Measurements from ENCODE around the gene NPHS1.
"Not testable (repeated sequence)": the region's sequence is repeated elsewhere in the genome, so short reads cannot be mapped to it uniquely, and the experiment has no call there.

Gene NPHS1

GRCh38 chr19:35806597-35806996 is 45.7 kb downstream of the NPHS1 start:
- TF ChIP-seq CTCF (IDR thresholded peaks at IDR 0.05; ENCODE audit: borderline replicate concordance, insufficient read depth, low read depth, low read length) = no peak
- H3K4me3 ChIP-seq (ENCODE audit: low read depth, low read length) = no peak overlapping the region

- no peak overlapping the region for H3K4me3 ChIP-seq (ENCODE audit: low read depth, low read length)
- no peak for TF ChIP-seq CTCF (IDR thresholded peaks at IDR 0.05; ENCODE audit: borderline replicate concordance, insufficient read depth, low read depth, low read length)
Observed at GRCh38 chr19:35805526-35806102, 46.7 kb downstream of the NPHS1 start.

DNA sequence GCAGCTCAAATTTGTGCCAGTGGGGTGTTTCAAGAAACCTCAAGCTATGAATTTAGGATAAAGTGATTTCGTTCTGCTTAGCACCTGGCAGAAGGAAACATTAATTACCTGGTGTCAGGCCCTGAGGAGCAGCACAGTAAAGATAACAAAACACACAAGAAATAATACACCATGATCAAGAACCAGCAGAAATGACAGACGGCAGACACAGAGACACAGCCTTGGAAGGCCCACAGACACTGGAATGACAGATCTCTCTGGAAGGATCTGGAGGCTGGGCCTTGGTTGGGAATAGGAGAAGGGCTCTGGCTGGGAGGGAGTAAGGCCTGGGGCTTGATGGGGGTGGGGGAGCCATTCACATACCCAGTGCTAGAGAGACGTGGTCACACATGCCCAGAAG is 50.5 kb downstream of the NPHS1 start:
- no peak overlapping the region for H3K4me3 ChIP-seq (ENCODE audit: low read depth, low read length)
- no peak for TF ChIP-seq CTCF (IDR thresholded peaks at IDR 0.05; ENCODE audit: borderline replicate concordance, insufficient read depth, low read depth, low read length)

- TF ChIP-seq CTCF (IDR thresholded peaks at IDR 0.05; ENCODE audit: borderline replicate concordance, insufficient read depth, low read depth, low read length) = no peak
- H3K4me3 ChIP-seq (ENCODE audit: low read depth, low read length) = no peak overlapping the region
Observed at GRCh38 chr19:35797663-35798062, 54.6 kb downstream of the NPHS1 start.

GRCh38 chr19:35796645-35797542 is 55.4 kb downstream of the NPHS1 start:
- H3K4me3 ChIP-seq (ENCODE audit: low read depth, low read length) = no peak overlapping the region

GRCh38 chr19:35795564-35795963 is 56.7 kb downstream of the NPHS1 start:
- not testable (repeated sequence) for H3K4me3 ChIP-seq (ENCODE audit: low read depth, low read length)

More at GRCh38 chr19:35796645-35797542, 55.4 kb downstream of the NPHS1 start:
- TF ChIP-seq CTCF (IDR thresholded peaks at IDR 0.05; ENCODE audit: borderline replicate concordance, insufficient read depth, low read depth, low read length) = no peak

GRCh38 chr19:35793381-35794165 is 58.7 kb downstream of the NPHS1 start:
- no peak for TF ChIP-seq CTCF (IDR thresholded peaks at IDR 0.05; ENCODE audit: borderline replicate concordance, insufficient read depth, low read depth, low read length)
- no peak overlapping the region for H3K4me3 ChIP-seq (ENCODE audit: low read depth, low read length)

Data from GM12875 (cell line).